ENCODE results near the gene PON2. TPM values are rescaled to one million over a fixed set of nuclear protein-coding genes. Genes with fewer than 3 reads are reported as not detected.

PON2 gene
- total and polyA plus RNA-seq, 2 of the 13 experiments (the other 11 are each of a cell fraction or from before 2014, with no cell fraction given) = 202 to 217 TPM

- TF ChIP-seq ATF4 (CRISPR knock-in tag; IDR thresholded peaks at IDR 0.05) (no peak), RARA (CRISPR knock-in tag; IDR thresholded peaks at IDR 0.05) (no peak), FOXK2 (IDR thresholded peaks at IDR 0.05) (no peak), ZNF24 (IDR thresholded peaks at IDR 0.05) (no peak), ZNF780A (CRISPR knock-in tag; IDR thresholded peaks at IDR 0.05) (no peak), ARID5B (CRISPR knock-in tag; IDR thresholded peaks at IDR 0.05) (peak; percentile 52; the same call in 1 of the 2 replicates), ZNF629 (CRISPR knock-in tag; conservative IDR thresholded peaks at IDR 0.05) (no peak), KDM3A (CRISPR knock-in tag; IDR thresholded peaks at IDR 0.05; ENCODE audit: low read depth) (0 out of 2 replicates have a peak, but pooled peaks have one; percentile 22), MIXL1 (CRISPR knock-in tag; IDR thresholded peaks at IDR 0.05) (peak; percentile 64; the same call in 1 of the 2 replicates), THAP8 (CRISPR knock-in tag; IDR thresholded peaks at IDR 0.05; ENCODE audit: borderline replicate concordance) (no peak), NRL (CRISPR knock-in tag; IDR thresholded peaks at IDR 0.05; ENCODE audit: borderline replicate concordance) (no peak), ELF3 (CRISPR knock-in tag; IDR thresholded peaks at IDR 0.05) (peak; percentile 89), ZNF160 (CRISPR knock-in tag; IDR thresholded peaks at IDR 0.05) (no peak), ZNF432 (CRISPR knock-in tag; IDR thresholded peaks at IDR 0.05; ENCODE audit: borderline replicate concordance) (no peak), ZFP82 (CRISPR knock-in tag; IDR thresholded peaks at IDR 0.05; ENCODE audit: borderline replicate concordance) (no peak), CBX2 (IDR thresholded peaks at IDR 0.05; ENCODE audit: low read depth, low read length) (no peak), CBX2 (CRISPR knock-in tag; IDR thresholded peaks at IDR 0.05; ENCODE audit: low read depth) (no peak), HMG20A (CRISPR knock-in tag; IDR thresholded peaks at IDR 0.05; ENCODE audit: borderline replicate concordance) (peak; percentile 26; the same call in 1 of the 2 replicates), ETV5 (CRISPR knock-in tag; IDR thresholded peaks at IDR 0.05; ENCODE audit: borderline replicate concordance) (peak; percentile 51; the same call in 1 of the 2 replicates), ZNF597 (CRISPR knock-in tag; IDR thresholded peaks at IDR 0.05) (no peak), HNRNPLL (IDR thresholded peaks at IDR 0.05; ENCODE audit: low read depth, low read length, poor library complexity, severe bottlenecking) (no peak), SIX1 (CRISPR knock-in tag; IDR thresholded peaks at IDR 0.05; ENCODE audit: borderline replicate concordance) (no peak), ETV6 (CRISPR knock-in tag; conservative IDR thresholded peaks at IDR 0.05) (no peak)
Observed at GRCh38 chr7:95476904-95477594, 42.2 kb upstream of the PON2 start (continued).

Data from HepG2 (cell line).